ENCODE results near the gene ANKRD63.

The ANKRD63 gene

DNA sequence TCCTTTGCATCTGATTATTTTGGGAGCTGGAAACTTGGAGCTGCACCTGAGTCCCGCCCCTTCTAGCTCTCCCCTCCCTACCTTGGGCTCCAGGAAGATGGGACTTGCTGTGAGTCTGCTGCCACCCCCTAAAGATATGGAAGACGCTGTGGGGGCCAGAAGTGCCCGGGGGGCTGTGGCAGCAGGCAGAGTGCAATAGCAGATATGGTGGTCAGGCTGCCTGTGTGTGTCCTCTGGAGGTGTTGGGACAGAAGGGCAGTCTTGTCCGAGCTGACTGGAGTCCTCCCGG lies 43.5 kb downstream of the ANKRD63 start:
- Histone ChIP-seq H3K18ac (ENCODE audit: low read length) (no peak overlapping the region), H2BK15ac (replicated peaks; ENCODE audit: low read depth) (no peak overlapping the region), H3K56ac (ENCODE audit: low read length) (peak overlapping the region; percentile 22), H4K5ac (ENCODE audit: low read length) (no peak overlapping the region), H2AK5ac (ENCODE audit: low read length) (no peak overlapping the region), H3K79me1 (ENCODE audit: low read length) (no peaks in the 10 kb centered on the region), H4K8ac (ENCODE audit: low read depth, low read length) (no peak overlapping the region), H3K4ac (ENCODE audit: low read depth, low read length) (no peak overlapping the region), H3K4me1 (ENCODE audit: control insufficient read depth, low read depth, low read length) (peaks cover 2% of the 10 kb centered on the region), H3K27me3 (ENCODE audit: insufficient read depth, low read length, poor library complexity) (no peaks in the 10 kb centered on the region), H3K9ac (ENCODE audit: low read length) (peak overlapping the region; percentile 22), H3K36me3 (ENCODE audit: control insufficient read depth, insufficient read depth, low read length) (no peaks in the 10 kb centered on the region), H3K79me2 (ENCODE audit: control insufficient read depth, insufficient read depth, low read length) (no peaks in the 10 kb centered on the region), H2BK120ac (ENCODE audit: low read depth, low read length) (no peak overlapping the region), H3K23ac (ENCODE audit: low read length) (no peak overlapping the region), H3K4me2 (ENCODE audit: low read length) (peak overlapping the region; percentile 46), H3K27ac (ENCODE audit: low read depth, low read length) (no peak overlapping the region), H2BK5ac (ENCODE audit: low read length) (no peak overlapping the region), H3K4me3 (ENCODE audit: low read length) (no peak overlapping the region)
- no CpG with 5 or more reads among the region's 5 CpGs for WGBS (ENCODE audit: extremely low coverage, insufficient coverage, low lambda C conversion rate)
- no peak for DNase-seq

DNA sequence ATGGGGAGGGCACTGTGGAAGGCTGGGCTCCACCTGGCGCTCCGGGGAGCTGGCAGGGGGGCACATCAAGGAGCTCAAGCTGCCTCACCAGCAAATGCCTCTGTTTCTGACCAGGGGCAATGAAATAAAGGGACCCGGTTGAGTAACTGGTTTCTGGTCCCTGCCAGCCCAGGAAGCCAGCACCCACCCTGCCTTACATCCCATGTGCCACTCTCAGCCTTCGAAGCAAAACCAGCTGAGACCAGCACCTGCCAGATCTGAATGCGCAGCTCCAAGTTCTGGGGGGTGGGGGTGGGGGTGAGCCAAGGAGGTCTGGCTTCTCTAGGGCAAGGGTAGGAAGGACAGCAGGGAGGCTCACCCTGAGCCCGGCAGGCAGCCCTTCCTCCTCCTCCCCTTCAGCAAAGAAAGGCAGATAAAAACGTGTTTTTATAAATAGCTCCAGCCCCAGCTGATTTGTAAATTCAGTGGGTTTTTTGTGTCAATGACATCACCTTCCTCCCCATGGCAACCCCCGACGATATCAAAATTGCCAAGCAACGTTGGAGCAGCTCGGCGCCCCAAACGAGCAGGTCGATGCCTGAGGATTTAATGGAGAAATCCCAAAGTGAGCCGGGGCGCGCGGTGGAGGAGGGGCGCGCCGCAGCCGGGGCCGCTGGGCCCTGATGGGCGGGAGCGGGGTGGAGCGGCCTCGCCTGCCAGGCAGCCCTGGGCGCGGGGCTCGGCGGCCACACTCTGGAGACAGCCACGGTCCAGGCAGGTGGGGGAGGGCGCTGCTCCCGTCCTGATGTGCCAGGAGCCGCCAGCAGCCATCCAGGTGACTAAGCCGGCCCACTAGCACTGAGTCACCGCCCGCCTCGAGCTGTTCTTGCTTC lies 44.1 kb downstream of the ANKRD63 start, which contains the start of gene PAK6:
Gene PAK6 (plus strand): TSS at position 532 of the 872 bp plus-strand sequence. CDS start 25,723 bp downstream, outside the sequence.
- Histone ChIP-seq H3K36me3 (ENCODE audit: control insufficient read depth, insufficient read depth, low read length) (no peaks in the 10 kb centered on the region), H4K5ac (ENCODE audit: low read length) (no peak within 1 kb of the TSS), H3K56ac (ENCODE audit: low read length) (peak within 1 kb of the TSS; percentile 71), H2BK120ac (ENCODE audit: low read depth, low read length) (no peak within 1 kb of the TSS), H2BK15ac (replicated peaks; ENCODE audit: low read depth) (no peak within 1 kb of the TSS), H4K8ac (ENCODE audit: low read depth, low read length) (no peak within 1 kb of the TSS), H3K4ac (ENCODE audit: low read depth, low read length) (no peak within 1 kb of the TSS), H3K4me3 (ENCODE audit: low read length) (no peak within 1 kb of the TSS), H3K23ac (ENCODE audit: low read length) (no peak within 1 kb of the TSS), H2AK5ac (ENCODE audit: low read length) (no peak within 1 kb of the TSS), H3K4me1 (ENCODE audit: control insufficient read depth, low read depth, low read length) (peaks cover 2% of the 10 kb centered on the region), H3K79me1 (ENCODE audit: low read length) (no peaks in the 10 kb centered on the region), H3K79me2 (ENCODE audit: control insufficient read depth, insufficient read depth, low read length) (no peaks in the 10 kb centered on the region), H3K27me3 (ENCODE audit: insufficient read depth, low read length, poor library complexity) (no peaks in the 10 kb centered on the region), H3K9ac (ENCODE audit: low read length) (peak within 1 kb of the TSS; percentile 35), H3K18ac (ENCODE audit: low read length) (no peak within 1 kb of the TSS), H2BK5ac (ENCODE audit: low read length) (no peak within 1 kb of the TSS), H3K27ac (ENCODE audit: low read depth, low read length) (no peak within 1 kb of the TSS), H3K4me2 (ENCODE audit: low read length) (peak within 1 kb of the TSS; percentile 46)
- peak; percentile 92 for DNase-seq
- no CpG with 5 or more reads among the region's 39 CpGs for WGBS (ENCODE audit: extremely low coverage, insufficient coverage, low lambda C conversion rate)

DNA sequence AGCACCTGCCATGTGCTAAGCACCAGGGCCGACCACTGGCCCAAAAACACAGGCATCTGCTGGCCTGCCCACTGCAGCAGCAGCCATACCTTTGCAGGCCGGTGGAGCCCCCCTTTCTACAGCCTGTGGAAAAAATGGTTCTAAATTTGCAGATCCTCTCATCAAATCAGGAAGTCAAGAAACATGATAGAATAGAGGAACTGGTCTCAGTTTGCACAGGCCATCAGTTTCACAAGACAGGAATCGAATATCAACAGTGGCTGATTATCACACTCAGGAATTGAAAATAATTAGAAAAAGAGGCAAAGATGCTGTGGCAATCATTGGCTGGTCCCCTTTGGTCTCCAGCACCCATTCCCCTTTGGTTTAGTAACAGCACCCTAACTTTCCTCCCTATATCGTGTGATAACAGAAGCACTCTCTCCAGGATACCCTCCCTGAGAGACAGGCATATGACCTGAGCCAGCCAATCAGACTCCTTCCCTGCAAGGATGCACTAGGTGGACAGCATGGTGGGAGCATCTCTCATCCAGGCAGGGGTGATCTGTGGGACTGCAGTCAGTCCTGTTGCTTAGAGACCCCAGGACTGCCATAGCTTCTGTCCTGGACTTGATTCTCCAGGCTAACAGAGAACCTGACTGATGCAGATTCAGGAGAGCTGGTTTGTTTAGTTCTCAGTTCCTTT lies 47.5 kb downstream of the ANKRD63 start:
- Histone ChIP-seq H4K5ac (ENCODE audit: low read length) (no peak overlapping the region), H3K79me1 (ENCODE audit: low read length) (no peaks in the 10 kb centered on the region), H2BK120ac (ENCODE audit: low read depth, low read length) (no peak overlapping the region), H3K23ac (ENCODE audit: low read length) (no peak overlapping the region), H3K4ac (ENCODE audit: low read depth, low read length) (no peak overlapping the region), H2AK5ac (ENCODE audit: low read length) (no peak overlapping the region), H2BK5ac (ENCODE audit: low read length) (no peak overlapping the region), H3K36me3 (ENCODE audit: control insufficient read depth, insufficient read depth, low read length) (no peaks in the 10 kb centered on the region), H3K79me2 (ENCODE audit: control insufficient read depth, insufficient read depth, low read length) (no peaks in the 10 kb centered on the region), H2BK15ac (replicated peaks; ENCODE audit: low read depth) (no peak overlapping the region), H4K8ac (ENCODE audit: low read depth, low read length) (no peak overlapping the region), H3K18ac (ENCODE audit: low read length) (no peak overlapping the region), H3K4me1 (ENCODE audit: control insufficient read depth, low read depth, low read length) (peaks cover 2% of the 10 kb centered on the region), H3K4me2 (ENCODE audit: low read length) (no peak overlapping the region), H3K27ac (ENCODE audit: low read depth, low read length) (no peak overlapping the region), H3K9ac (ENCODE audit: low read length) (no peak overlapping the region), H3K56ac (ENCODE audit: low read length) (no peak overlapping the region), H3K27me3 (ENCODE audit: insufficient read depth, low read length, poor library complexity) (no peaks in the 10 kb centered on the region), H3K4me3 (ENCODE audit: low read length) (no peak overlapping the region)
- WGBS (ENCODE audit: extremely low coverage, insufficient coverage, low lambda C conversion rate) = no CpG with 5 or more reads among the region's 4 CpGs
- DNase-seq = peak; percentile 35

DNA sequence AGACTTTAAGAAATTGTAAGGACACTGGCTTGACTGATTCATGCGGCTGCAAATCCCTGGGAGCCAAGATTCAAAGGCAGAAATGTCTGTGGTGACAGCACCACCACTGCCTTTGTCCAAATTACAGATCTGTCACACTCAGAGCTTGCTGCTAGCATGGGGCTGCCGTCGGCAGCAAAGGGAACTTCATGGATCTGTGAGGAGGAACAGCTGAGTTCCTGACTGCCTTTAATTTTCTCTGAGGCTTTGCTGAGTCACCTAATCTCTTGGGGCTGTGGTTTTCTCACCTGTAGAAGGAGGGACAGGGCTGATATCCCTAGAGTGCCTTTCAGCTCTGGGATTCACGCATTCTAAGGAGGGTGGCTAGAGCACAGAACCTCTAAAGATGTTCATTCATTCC lies 48.1 kb downstream of the ANKRD63 start:
- H2BK5ac ChIP-seq (ENCODE audit: low read length) = no peak overlapping the region
- no peak overlapping the region for H3K23ac ChIP-seq (ENCODE audit: low read length)
- no peak overlapping the region for H3K4me2 ChIP-seq (ENCODE audit: low read length)
- no peak overlapping the region for H2BK15ac ChIP-seq (replicated peaks; ENCODE audit: low read depth)
- no peak overlapping the region for H3K4me3 ChIP-seq (ENCODE audit: low read length)
- no peaks in the 10 kb centered on the region for H3K79me2 ChIP-seq (ENCODE audit: control insufficient read depth, insufficient read depth, low read length)
- H3K4ac ChIP-seq (ENCODE audit: low read depth, low read length) = no peak overlapping the region
- H3K4me1 ChIP-seq (ENCODE audit: control insufficient read depth, low read depth, low read length) = peaks cover 2% of the 10 kb centered on the region
- H4K5ac ChIP-seq (ENCODE audit: low read length) = no peak overlapping the region
- H2BK120ac ChIP-seq (ENCODE audit: low read depth, low read length) = no peak overlapping the region
- H3K27ac ChIP-seq (ENCODE audit: low read depth, low read length) = no peak overlapping the region
- H3K9ac ChIP-seq (ENCODE audit: low read length) = no peak overlapping the region
- H3K36me3 ChIP-seq (ENCODE audit: control insufficient read depth, insufficient read depth, low read length) = no peaks in the 10 kb centered on the region
- no peak overlapping the region for H4K8ac ChIP-seq (ENCODE audit: low read depth, low read length)
- no peak overlapping the region for H2AK5ac ChIP-seq (ENCODE audit: low read length)
- WGBS (ENCODE audit: extremely low coverage, insufficient coverage, low lambda C conversion rate) = no CpG with 5 or more reads among the region's 4 CpGs
- H3K27me3 ChIP-seq (ENCODE audit: insufficient read depth, low read length, poor library complexity) = no peaks in the 10 kb centered on the region
- no peak overlapping the region for H3K56ac ChIP-seq (ENCODE audit: low read length)
- H3K18ac ChIP-seq (ENCODE audit: low read length) = no peak overlapping the region
- DNase-seq = peak; percentile 74
- no peaks in the 10 kb centered on the region for H3K79me1 ChIP-seq (ENCODE audit: low read length)

DNA sequence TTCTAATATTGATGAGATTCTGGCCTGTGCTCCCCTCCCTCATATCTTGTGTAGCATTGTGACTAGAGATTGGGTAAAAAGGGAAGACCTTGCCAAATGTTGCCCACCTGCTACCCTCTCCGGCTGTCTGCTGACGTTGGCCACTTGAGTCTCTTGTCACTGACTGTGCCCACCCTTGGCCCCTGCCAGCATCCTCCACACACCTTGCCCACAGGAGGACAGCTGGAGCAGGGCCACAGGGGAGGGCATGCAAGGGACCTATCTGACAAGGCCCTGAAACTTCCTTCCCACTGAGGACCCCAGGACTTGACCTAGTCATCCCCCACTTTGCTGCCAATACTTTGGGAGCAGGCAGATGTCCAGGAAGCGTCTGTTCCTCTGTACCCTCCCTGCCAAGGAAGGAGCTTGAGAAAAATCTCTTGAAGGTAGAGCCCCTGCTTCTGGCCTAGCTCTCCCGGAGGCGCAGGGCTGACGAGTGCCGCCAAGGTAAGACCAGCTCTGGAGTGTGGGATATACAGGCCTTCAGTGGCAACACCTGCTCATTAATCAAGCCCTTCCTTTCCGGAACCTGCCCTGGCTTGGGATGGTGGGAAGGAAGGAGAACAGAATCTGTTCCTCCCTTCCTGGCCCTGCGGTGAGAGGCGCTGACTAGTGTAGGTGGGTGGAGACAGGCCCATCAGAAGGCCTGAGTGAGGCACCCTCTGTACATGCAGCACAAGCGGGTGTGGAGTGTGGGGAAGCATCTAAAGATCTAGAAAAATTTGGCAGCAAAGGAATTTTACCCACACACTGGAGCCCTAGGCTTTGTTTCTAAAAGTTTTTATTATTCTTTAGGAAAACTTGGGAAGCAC lies 48.9 kb downstream of the ANKRD63 start:
- Histone ChIP-seq H4K8ac (ENCODE audit: low read depth, low read length) (no peak overlapping the region), H3K9ac (ENCODE audit: low read length) (no peak overlapping the region), H3K4me1 (ENCODE audit: control insufficient read depth, low read depth, low read length) (peaks cover 2% of the 10 kb centered on the region), H3K23ac (ENCODE audit: low read length) (no peak overlapping the region), H2BK120ac (ENCODE audit: low read depth, low read length) (no peak overlapping the region), H4K5ac (ENCODE audit: low read length) (no peak overlapping the region), H3K36me3 (ENCODE audit: control insufficient read depth, insufficient read depth, low read length) (no peaks in the 10 kb centered on the region), H3K4me2 (ENCODE audit: low read length) (no peak overlapping the region), H2BK15ac (replicated peaks; ENCODE audit: low read depth) (no peak overlapping the region), H3K18ac (ENCODE audit: low read length) (no peak overlapping the region), H3K56ac (ENCODE audit: low read length) (no peak overlapping the region), H3K4me3 (ENCODE audit: low read length) (no peak overlapping the region), H3K79me2 (ENCODE audit: control insufficient read depth, insufficient read depth, low read length) (no peaks in the 10 kb centered on the region), H3K79me1 (ENCODE audit: low read length) (no peaks in the 10 kb centered on the region), H2AK5ac (ENCODE audit: low read length) (no peak overlapping the region), H2BK5ac (ENCODE audit: low read length) (no peak overlapping the region), H3K4ac (ENCODE audit: low read depth, low read length) (no peak overlapping the region), H3K27me3 (ENCODE audit: insufficient read depth, low read length, poor library complexity) (no peaks in the 10 kb centered on the region), H3K27ac (ENCODE audit: low read depth, low read length) (no peak overlapping the region)
- DNase-seq = no peak
- WGBS (ENCODE audit: extremely low coverage, insufficient coverage, low lambda C conversion rate) = no CpG with 5 or more reads among the region's 11 CpGs
